Fibroblast of mammary gland (primary cell): ENCODE measurements around the gene AIP.
"Not testable (repeated sequence)": the region's sequence is repeated elsewhere in the genome, so short reads cannot be mapped to it uniquely, and the experiment has no call there.

ENCODE experiments used
- DNase-seq: peaks from one replicate; pipeline ENCODE4 v3.0.0-alpha.2; 2010; ENCODE audit warnings: low read depth
- H3K4me3 ChIP-seq: 2 replicates; pipeline ENCODE4 v1.5.1; 2011; ENCODE audit warnings: low read depth, mild to moderate bottlenecking, low read length, moderate library complexity; ENCODE audit not compliant: control insufficient read depth
- CTCF ChIP-seq: conservative IDR thresholded peaks from 2 replicates; pipeline ENCODE4 v1.5.1; 2011; ENCODE audit warnings: low read depth, low read length, inconsistent platforms; ENCODE audit not compliant: control insufficient read depth, insufficient read depth

The AIP gene

GRCh38 chr11:67468759-67469507, 13.9 kb upstream of the AIP start, which contains the start of gene TMEM134:
TSS of gene TMEM134 (minus strand) at chr11:67469251. CDS start at chr11:67469192, 59 bp downstream.
- DNase-seq, result peak; percentile 87
- H3K4me3 ChIP-seq, result peak within 1 kb of the TSS; percentile 70
- no peak for TF ChIP-seq CTCF

- TF ChIP-seq CTCF, result no peak
- peak overlapping the region; percentile 70 for H3K4me3 ChIP-seq
- DNase-seq, result no peak
Measured at GRCh38 chr11:67469508-67469811, 13.4 kb upstream of the AIP start.

- DNase-seq, result no peak
- TF ChIP-seq CTCF, result no peak
- no peak overlapping the region for H3K4me3 ChIP-seq
Measured at GRCh38 chr11:67470337-67471002, 12.4 kb upstream of the AIP start.

- no peak overlapping the region for H3K4me3 ChIP-seq
- DNase-seq, result no peak
- TF ChIP-seq CTCF, result no peak
Measured at GRCh38 chr11:67472882-67473281, 9.9 kb upstream of the AIP start.

GRCh38 chr11:67476692-67477091, 6.1 kb upstream of the AIP start:
- DNase-seq, result not testable (repeated sequence)

GRCh38 chr11:67477344-67478050, 5.3 kb upstream of the AIP start:
- H3K4me3 ChIP-seq, DNase-seq: not testable (repeated sequence)

More at GRCh38 chr11:67476692-67477091, 6.1 kb upstream of the AIP start:
- not testable (repeated sequence) for H3K4me3 ChIP-seq

- peak overlapping the region; percentile 66 for H3K4me3 ChIP-seq
- no peak for DNase-seq
- TF ChIP-seq CTCF, result no peak
Measured at GRCh38 chr11:67482275-67482826, 475 bp upstream of the AIP start.
